Effector CD8-positive, alpha-beta T cell (primary cell): ENCODE measurements around the gene PJA2.
"Not testable (repeated sequence)": the region's sequence is repeated elsewhere in the genome, so short reads cannot be mapped to it uniquely, and the experiment has no call there.

Experiments
- DNase-seq: peaks from one replicate; lab custom pipeline; 2025; lab: John Stamatoyannopoulos, UW
- total RNA-seq, 4 experiments: gene quantifications; one replicate each; lab custom pipeline; 2026; lab: John Stamatoyannopoulos, UW

PJA2 gene, protein sequence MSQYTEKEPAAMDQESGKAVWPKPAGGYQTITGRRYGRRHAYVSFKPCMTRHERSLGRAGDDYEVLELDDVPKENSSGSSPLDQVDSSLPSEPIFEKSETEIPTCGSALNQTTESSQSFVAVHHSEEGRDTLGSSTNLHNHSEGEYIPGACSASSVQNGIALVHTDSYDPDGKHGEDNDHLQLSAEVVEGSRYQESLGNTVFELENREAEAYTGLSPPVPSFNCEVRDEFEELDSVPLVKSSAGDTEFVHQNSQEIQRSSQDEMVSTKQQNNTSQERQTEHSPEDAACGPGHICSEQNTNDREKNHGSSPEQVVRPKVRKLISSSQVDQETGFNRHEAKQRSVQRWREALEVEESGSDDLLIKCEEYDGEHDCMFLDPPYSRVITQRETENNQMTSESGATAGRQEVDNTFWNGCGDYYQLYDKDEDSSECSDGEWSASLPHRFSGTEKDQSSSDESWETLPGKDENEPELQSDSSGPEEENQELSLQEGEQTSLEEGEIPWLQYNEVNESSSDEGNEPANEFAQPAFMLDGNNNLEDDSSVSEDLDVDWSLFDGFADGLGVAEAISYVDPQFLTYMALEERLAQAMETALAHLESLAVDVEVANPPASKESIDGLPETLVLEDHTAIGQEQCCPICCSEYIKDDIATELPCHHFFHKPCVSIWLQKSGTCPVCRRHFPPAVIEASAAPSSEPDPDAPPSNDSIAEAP
- 139 to 210 (median 191) reads per million in 4 experiments for total RNA-seq

DNA sequence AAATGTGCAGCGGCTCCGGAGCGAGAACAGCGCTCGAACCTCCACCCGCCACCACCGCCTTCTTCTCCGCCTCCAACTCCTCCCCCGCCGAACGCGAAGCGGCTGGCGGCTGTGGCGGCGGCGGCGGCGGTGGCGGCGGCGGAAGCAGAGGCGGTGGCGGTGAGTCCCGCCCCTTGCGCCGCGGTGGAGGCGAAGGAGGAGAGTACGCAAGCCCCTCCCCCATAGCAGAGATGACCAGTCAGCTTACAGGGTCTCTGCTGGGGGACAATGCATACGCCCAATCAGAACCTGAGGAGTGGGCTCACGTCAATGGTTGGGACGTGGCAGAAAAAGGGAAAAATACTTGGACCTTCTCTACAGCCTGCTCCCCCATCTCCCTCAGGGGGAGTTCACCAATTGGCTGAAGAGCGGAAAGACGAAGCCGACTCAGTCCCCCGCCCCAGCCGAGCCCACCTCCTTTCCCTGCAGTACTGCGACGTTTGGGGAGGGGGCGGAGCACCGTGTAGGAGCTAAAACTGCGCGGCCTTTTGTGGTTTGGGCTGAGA, at the start of gene PJA2:
PJA2 (minus strand) TSS at position 131 of the 545 bp plus-strand sequence. CDS start 26,541 bp downstream, outside the sequence.
- DNase-seq: peak; percentile 96

DNA sequence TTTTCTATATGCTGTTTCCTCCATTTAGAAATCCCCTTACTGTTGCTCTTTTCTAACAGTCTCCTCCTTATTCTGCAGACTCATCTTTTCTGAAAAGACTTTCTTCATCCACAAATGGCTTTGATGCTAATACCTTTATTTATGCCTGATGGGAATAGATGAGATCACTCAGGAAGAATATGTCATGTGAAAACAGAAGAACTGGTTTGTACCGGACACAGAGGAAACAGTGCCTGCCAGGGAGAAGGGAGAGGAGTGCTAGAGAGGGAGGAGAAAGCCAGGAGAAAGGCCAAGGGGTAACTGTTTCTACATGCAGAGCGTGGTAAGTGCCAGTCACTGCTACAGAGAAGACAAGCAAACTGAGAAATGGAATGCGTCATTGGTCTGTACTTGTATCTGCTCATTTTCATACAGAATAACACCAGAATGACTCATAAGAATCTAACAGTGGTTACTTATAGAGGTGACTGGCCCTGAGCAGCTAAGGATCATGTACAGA, 45.9 kb upstream of the PJA2 start:
- no peak for DNase-seq

- DNase-seq: no peak
Measured at GRCh38 chr5:109454731-109455505, 45.1 kb upstream of the PJA2 start.

DNA sequence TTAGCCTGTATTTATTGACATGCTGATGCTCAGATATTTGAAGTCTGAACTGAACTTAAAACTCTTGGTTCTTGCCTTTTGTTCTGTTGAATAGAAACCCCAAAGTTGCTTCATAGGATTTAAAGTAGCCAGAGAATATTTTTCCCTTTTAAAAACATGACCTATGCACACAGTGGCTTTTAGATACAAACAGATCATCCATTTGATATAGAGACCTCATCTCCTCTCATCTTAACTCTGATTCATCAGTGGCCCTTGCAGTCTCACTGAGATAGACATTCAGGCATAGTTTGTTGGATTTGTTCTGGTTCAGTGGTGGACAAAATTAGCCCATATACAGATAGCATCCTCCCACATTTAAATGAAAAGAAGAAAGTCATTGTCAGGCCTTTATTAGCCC, 43.5 kb upstream of the PJA2 start:
- DNase-seq: no peak

DNA sequence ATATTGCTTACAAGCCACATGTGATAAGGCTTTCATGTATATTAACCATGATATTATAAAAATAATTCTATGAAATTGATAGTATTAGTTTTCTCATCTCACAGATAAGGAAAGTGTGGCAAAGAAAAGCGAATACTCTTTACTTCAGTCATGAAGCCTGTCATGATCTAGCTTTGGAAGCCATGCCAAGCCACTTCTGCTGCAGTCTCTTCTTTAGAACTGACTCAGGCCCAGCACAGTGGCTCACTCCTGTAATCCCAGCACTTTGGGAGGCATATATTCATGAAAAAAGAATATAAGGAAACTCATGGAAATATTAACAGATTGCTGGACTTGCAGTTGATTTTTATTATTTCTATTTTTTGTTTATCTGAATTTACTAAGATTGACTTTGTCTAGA, 42.9 kb upstream of the PJA2 start:
- DNase-seq: no peak

GRCh38 chr5:109451146-109451545, 41.4 kb upstream of the PJA2 start:
- no peak for DNase-seq

DNA sequence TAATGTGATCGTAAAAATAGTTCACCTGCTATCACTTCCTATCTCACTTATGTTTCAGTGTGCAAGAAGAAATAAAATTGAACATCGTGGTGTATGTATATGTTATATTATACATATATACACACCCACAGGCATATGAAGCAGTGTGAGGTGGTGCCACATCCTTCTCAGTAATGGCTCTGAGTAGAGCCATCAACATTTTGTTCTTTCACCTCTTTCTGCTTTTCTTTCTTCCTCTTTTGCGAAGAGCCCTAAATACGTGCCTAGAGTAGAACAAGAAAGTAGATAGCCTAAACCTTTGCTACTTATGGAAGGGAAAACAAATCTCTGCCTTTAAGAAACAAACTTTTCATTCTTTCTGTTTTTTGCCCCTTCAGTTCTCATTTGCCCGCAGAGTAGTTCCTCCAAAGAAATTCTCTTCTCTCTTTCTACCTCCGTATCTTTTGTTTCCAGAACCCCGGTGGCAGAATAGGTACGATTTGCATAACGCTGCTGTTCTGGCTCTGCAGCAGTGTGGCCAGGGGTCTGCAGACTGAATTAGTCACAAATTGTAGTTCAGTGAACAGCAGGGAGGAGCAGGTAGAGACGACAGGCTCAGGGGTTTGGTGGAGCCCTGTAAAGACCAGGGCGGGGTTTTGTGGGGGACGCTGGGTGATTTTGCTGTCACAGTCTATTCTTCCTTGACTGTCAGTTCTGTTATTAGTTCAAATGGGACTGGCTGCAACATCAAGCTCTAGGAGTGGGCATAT, 40.5 kb upstream of the PJA2 start:
- no peak for DNase-seq

DNA sequence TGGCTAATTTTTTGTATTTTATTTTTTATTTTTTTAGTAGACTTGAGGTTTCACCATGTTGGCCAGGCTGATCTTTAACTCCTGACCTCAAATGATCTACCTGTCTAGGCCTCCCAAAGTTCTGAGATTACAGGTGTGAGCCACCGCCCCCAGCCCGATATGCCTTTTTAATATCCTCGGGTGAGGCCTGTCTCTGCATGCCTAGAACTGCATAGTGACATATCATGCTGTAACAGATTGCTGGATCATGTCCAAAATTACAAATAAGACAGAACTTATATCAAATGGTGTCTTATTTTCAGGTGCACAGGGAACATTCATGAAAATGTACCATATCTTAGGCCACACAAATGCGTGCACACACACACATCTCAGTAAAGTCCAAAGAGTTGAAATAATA, 39.1 kb upstream of the PJA2 start:
- no peak for DNase-seq

DNA sequence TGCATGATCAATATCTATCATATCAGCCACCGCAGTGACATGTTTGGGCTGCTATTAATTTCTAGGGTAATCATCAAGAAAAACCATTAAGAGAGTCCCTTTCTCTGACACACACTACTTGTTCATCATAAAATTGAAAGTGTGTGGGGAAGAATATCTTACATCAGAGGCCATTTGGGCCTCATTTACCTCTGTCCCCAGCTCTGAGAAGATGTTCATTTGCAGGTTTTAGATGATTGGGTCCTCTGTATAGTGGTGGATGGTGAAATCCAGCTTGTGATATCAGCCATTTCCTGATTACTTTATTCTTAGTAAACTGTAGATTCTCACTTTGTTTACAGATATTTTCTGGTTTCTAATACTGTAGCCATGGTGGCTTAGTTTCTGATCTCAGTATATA, 29.8 kb upstream of the PJA2 start:
- no peak for DNase-seq

DNA sequence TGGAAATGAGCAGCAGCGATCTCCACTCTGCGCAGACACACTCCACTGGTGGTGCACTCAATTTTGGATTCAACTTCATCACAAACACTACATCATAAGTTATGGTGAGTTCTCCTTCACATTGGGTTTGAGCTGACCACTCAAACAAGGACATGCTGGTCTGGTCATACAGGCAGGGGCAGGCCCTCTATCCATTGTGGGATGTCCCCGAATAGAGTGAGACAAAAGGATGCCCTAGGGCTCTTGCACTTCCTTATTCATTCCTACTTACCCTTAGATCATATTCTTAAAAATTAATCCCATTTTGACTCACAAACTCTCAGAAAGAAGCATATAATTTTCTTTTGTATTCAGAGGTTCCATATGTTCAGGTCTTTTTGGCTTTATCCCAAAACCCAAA, 16.3 kb upstream of the PJA2 start:
- no peak for DNase-seq

DNA sequence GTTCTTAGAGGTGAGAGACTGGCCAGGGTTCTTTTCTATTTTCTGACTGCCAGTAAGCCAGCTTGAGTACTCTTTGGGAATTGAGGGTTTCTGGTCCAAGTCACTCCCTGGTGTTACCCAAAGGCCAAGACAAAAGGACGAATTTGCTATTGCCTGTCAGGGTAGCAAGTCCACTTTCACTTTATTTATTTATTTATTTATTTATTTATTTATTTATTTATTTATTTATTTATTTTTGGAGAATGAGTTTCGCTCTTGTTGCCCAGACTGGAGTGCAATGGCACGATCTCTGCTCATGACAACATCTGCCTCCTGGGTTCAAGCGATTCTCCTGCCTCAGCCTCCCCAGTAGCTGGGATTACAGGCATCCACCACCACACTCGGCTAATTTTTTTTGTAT, 15.7 kb upstream of the PJA2 start:
- not testable (repeated sequence) for DNase-seq

- no peak for DNase-seq
Measured at GRCh38 chr5:109421956-109422355, 12.2 kb upstream of the PJA2 start.

DNA sequence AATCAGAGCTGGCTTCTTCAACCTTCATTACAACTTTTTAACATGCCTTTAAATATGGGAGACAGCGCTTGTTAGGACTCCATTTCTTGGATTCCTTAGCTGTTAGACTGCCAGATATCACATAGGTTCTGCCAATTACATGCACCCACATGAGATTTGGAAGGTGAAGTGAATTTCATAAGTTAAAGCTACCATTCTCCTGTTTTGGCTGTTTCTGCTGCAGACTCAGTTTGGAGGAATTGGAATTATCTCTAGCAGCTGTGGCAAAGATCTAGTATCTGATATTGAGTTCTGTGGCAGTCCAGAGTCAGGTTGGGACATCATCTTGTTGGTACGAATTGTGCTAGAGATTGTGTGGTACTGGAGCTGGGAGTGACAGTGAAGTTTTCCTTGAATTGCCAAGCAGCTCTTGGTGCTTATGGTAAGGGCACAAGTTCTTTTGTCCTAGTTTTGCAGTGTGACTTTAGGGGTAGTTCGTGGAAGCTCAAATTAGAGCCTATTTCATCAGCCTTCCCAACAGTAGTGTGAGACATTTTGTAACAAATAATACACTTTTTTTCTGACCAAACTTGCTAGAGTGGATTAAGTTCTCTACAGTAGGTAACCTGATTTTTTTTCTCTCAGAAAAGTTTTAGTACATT, 9.1 kb upstream of the PJA2 start:
- no peak for DNase-seq

DNA sequence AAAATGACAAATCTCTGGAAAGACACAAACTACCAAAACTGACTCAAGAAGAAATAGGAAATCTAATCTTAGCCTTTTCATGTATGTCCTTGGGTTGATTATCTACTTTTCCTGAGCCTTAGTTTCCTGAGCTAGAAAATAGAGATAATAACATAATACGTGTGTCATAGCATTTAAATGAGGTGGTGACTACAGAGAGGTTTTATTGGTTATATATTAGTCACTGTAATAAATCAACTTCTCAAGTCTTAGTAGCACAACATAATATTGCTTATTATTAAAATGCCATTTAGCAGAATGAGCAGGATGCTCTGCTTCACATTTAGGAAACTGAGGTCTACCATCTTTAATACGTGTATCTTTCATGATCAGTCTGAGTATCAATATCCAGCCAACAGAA, 7.1 kb upstream of the PJA2 start:
- no peak for DNase-seq

DNA sequence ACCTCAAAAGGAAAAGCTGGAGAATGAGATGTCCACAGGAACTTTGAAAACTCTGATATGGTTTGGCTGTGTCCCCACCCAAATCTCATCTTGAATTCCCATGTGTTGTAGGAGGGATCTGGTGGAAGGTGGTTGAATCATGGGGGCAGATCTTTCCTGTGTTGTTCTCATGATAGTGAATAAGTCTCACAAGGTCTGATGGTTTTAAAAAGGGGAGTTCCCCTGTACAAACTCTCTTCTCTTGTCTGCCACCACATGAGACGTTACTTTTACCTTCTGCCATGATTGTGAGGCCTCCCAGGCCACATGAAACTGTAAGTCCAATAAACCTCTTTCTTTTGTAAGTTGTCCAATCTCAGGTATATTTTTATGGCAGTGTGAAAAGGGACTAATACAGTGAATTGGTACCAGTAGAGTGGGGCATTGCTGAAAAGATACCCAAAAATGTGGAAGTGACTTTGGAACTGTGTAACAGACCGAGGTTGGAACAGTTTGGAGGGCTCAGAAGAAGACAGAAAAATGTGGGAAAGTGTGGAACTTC, 4.2 kb upstream of the PJA2 start:
- DNase-seq: not testable (repeated sequence)

- DNase-seq: no peak
Measured at GRCh38 chr5:109413458-109413857, 3.7 kb upstream of the PJA2 start.

GRCh38 chr5:109412981-109413402, 3.2 kb upstream of the PJA2 start:
- no peak for DNase-seq

DNA sequence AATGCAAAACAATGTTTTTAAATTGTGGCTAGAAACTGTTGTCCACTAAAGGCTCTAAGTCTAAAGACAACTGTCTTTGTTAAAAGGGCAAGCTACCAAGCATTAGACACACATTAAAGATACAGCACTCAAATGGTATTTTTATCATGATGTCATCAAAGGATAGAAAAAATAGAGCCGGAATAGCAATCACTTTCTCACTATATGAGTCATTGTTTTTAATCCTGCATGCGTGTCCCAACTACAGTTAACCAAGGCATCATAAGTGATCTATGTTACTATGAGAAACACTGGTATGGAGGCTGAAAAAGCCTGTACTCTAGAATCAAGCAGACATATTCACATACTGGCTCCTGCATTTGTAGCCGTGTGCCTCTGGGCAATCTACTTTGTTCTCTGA, 1.9 kb upstream of the PJA2 start:
- no peak for DNase-seq

GRCh38 chr5:109411149-109411514, 1.4 kb upstream of the PJA2 start:
- no peak for DNase-seq

- peak; percentile 29 for DNase-seq
Measured at GRCh38 chr5:109410389-109411148, 795 bp upstream of the PJA2 start.
